ENCODE measurements around the gene ZNF782.

ZNF782 gene

GRCh38 chr9:96779089-96779488 lies 75.2 kb downstream of the ZNF782 start:
- H3K4me1 ChIP-seq = peaks cover 25% of the 10 kb centered on the region
- H3K9ac ChIP-seq = no peak overlapping the region
- no peak for TF ChIP-seq Cebpa-rat (IDR thresholded peaks at IDR 0.05)
- no peaks in the 10 kb centered on the region for H4K20me1 ChIP-seq
- peak overlapping the region; percentile 85 for H3K4me3 ChIP-seq
- peak overlapping the region; percentile 97 for H3K4me2 ChIP-seq
- peaks cover 27% of the 10 kb centered on the region for H3K36me3 ChIP-seq
- H3K27ac ChIP-seq = no peak overlapping the region
- H3K27me3 ChIP-seq = no peaks in the 10 kb centered on the region
- no peaks in the 10 kb centered on the region for H3K9me3 ChIP-seq

GRCh38 chr9:96777426-96777864 lies 76.9 kb downstream of the ZNF782 start:
- Histone ChIP-seq H3K9me3 (peaks cover 4% of the 10 kb centered on the region; the same call in 1 of the 2 replicates), H3K4me2 (peak overlapping the region; percentile 97), H3K4me1 (peaks cover 25% of the 10 kb centered on the region), H3K27me3 (no peaks in the 10 kb centered on the region), H4K20me1 (no peaks in the 10 kb centered on the region), H3K27ac (peak overlapping the region; percentile 82), H3K9ac (peak overlapping the region; percentile 79), H3K4me3 (peak overlapping the region; percentile 85), H3K36me3 (peaks cover 43% of the 10 kb centered on the region)
- no peak for TF ChIP-seq Cebpa-rat (IDR thresholded peaks at IDR 0.05)

- TF ChIP-seq Cebpa-rat (IDR thresholded peaks at IDR 0.05) = no peak
- Histone ChIP-seq H3K36me3 (peaks cover 97% of the 10 kb centered on the region), H4K20me1 (no peaks in the 10 kb centered on the region), H3K4me1 (0 out of 2 replicates have a peak, but pooled peaks cover 3% of the 10 kb centered on the region), H3K27me3 (no peaks in the 10 kb centered on the region), H3K9ac (no peak overlapping the region), H3K4me2 (no peak overlapping the region), H3K27ac (no peak overlapping the region), H3K4me3 (no peak overlapping the region), H3K9me3 (peaks cover 64% of the 10 kb centered on the region)
Observed at GRCh38 chr9:96771124-96771523, 83.2 kb downstream of the ZNF782 start.

- Histone ChIP-seq H3K27ac (no peak overlapping the region), H3K4me2 (no peak overlapping the region), H3K4me1 (no peaks in the 10 kb centered on the region), H3K27me3 (no peaks in the 10 kb centered on the region), H3K9ac (no peak overlapping the region), H3K4me3 (no peak overlapping the region), H4K20me1 (no peaks in the 10 kb centered on the region), H3K9me3 (peaks cover 76% of the 10 kb centered on the region), H3K36me3 (peaks cover 97% of the 10 kb centered on the region)
- no peak for TF ChIP-seq Cebpa-rat (IDR thresholded peaks at IDR 0.05)
Observed at GRCh38 chr9:96769989-96770388, 84.3 kb downstream of the ZNF782 start.
